ENCODE data around the gene SCGN. TPM values are rescaled to one million over a fixed set of nuclear protein-coding genes. Genes with fewer than 3 reads are reported as not detected.
"Not testable (repeated sequence)": the region's sequence is repeated elsewhere in the genome, so short reads cannot be mapped to it uniquely, and the experiment has no call there.

SCGN gene
- total RNA-seq, 4 donors from 2014 or later = 4.1 to 13.0 (median 9.6) TPM

GRCh38 chr6:25747477-25747876 is 95.5 kb downstream of the SCGN start:
- H3K4me1 ChIP-seq = peaks cover 0 to 18% (median 4%) of the 10 kb centered on the region in 4 donors
- H3K36me3 ChIP-seq = no peaks in the 10 kb centered on the region
- TF ChIP-seq CTCF (IDR thresholded peaks at IDR 0.05) (no peak), POLR2A (IDR thresholded peaks at IDR 0.05) (no peak)
- peak overlapping the region in 1 of 4 donors; percentile 5 for H3K27ac ChIP-seq
- no peaks in the 10 kb centered on the region for H3K9me3 ChIP-seq
- no peaks in the 10 kb centered on the region for H3K27me3 ChIP-seq
- H3K4me3 ChIP-seq = no peak overlapping the region
- no peak for DNase-seq

GRCh38 chr6:25748049-25748448 is 96.0 kb downstream of the SCGN start:
- DNase-seq = no peak
- Histone ChIP-seq H3K4me1 (peaks cover 0 to 18% (median 4%) of the 10 kb centered on the region in 4 donors), H3K9me3 (no peaks in the 10 kb centered on the region), H3K27me3 (no peaks in the 10 kb centered on the region), H3K36me3 (no peaks in the 10 kb centered on the region), H3K4me3 (no peak overlapping the region), H3K27ac (no peak overlapping the region)
- TF ChIP-seq POLR2A (IDR thresholded peaks at IDR 0.05) (no peak), CTCF (IDR thresholded peaks at IDR 0.05) (no peak)

- H3K4me3 ChIP-seq = not testable (repeated sequence)
These were observed 96.8 kb downstream of the SCGN start for GRCh38 chr6:25748601-25749517.

GRCh38 chr6:25749837-25750236 is 97.8 kb downstream of the SCGN start:
- Histone ChIP-seq H3K27me3 (no peaks in the 10 kb centered on the region), H3K36me3 (no peaks in the 10 kb centered on the region), H3K4me3 (no peak overlapping the region), H3K27ac (peak overlapping the region in 1 of 4 donors; percentile 56), H3K4me1 (peaks cover 0 to 22% (median 4%) of the 10 kb centered on the region in 4 donors), H3K9me3 (no peaks in the 10 kb centered on the region)
- no peak for DNase-seq
- TF ChIP-seq POLR2A (IDR thresholded peaks at IDR 0.05) (no peak), CTCF (IDR thresholded peaks at IDR 0.05) (no peak)

More at GRCh38 chr6:25748601-25749517, 96.8 kb downstream of the SCGN start:
- not testable (repeated sequence) for H3K9me3 ChIP-seq, H3K27me3 ChIP-seq, DNase-seq, H3K36me3 ChIP-seq, H3K27ac ChIP-seq
- peaks cover 0 to 20% (median 4%) of the 10 kb centered on the region in 4 donors for H3K4me1 ChIP-seq

GRCh38 chr6:25750906-25751305 is 98.9 kb downstream of the SCGN start:
- H3K36me3 ChIP-seq = no peaks in the 10 kb centered on the region
- no peaks in the 10 kb centered on the region for H3K27me3 ChIP-seq
- peak in 1 of 3 donors; percentile 59 for DNase-seq
- peaks cover 0 to 20% (median 4%) of the 10 kb centered on the region in 4 donors for H3K4me1 ChIP-seq
- H3K4me3 ChIP-seq = no peak overlapping the region
- no peaks in the 10 kb centered on the region for H3K9me3 ChIP-seq
- TF ChIP-seq CTCF (IDR thresholded peaks at IDR 0.05) = no peak
- no peak for TF ChIP-seq POLR2A (IDR thresholded peaks at IDR 0.05)
- H3K27ac ChIP-seq = peak overlapping the region in 3 of 4 donors; percentile 52 to 70 (median 56)

Other genes with a start within 250 kb of the SCGN start
- 10 to 100 TPM in 3 of 4 donors, 1 to 10 TPM in 1; 7.4 to 92.9 (median 70.2) TPM for gene SLC17A4, start 102.5 kb downstream of the SCGN start, total RNA-seq
- not detected for gene SLC17A1, start 179.8 kb downstream of the SCGN start, total RNA-seq
- not detected for gene SLC17A3, start 222.0 kb downstream of the SCGN start, total RNA-seq